NK-92 (cell line): ENCODE measurements around the gene PEX19.

Experiments
- DNase-seq: peaks from one replicate; lab custom pipeline; 2025; ENCODE audit not compliant: unreplicated experiment; lab: John Stamatoyannopoulos, UW

The PEX19 gene

GRCh38 chr1:160239582-160240299 lies 45.2 kb downstream of the PEX19 start:
- DNase-seq = no peak

- DNase-seq = no peak
Measured at GRCh38 chr1:160238408-160238807, 46.5 kb downstream of the PEX19 start.

DNA sequence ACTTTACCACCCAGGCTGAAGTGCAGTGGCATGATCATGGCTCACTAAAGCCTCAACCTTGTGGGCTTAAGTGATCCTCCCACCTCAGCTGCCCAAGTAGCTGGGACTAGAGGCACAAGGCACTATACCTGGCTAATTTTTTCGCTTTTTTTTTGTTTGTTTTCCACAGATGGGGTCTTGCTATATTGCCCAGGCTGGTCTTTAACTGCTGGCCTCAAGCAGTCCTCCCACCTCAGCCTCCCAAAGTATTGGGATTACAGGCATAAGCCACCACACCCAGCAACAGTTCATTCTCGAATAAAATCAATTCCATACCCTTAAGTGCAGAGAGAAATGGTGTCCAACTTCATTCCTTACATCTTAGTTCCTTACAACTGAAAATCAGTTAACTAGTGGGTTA lies 47.4 kb downstream of the PEX19 start:
- no peak for DNase-seq

DNA sequence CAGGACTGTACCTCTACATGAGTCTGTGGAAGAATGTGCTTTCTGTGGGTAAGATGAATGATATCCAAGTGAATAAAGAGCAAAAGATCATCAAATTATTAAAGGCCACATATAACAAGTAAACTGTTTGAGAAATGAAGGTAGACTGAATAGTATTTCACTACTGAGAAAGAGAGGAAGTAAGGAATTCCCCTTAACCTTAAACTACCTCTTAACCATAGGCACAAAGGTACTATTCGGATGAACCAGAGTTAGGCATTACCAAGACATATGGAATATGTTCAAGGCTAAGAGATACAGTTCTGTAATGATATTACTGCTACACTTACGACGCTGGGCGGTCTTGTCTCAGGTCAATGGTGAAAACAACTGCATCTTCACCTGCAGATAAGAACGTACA lies 48.1 kb downstream of the PEX19 start:
- no peak for DNase-seq

DNA sequence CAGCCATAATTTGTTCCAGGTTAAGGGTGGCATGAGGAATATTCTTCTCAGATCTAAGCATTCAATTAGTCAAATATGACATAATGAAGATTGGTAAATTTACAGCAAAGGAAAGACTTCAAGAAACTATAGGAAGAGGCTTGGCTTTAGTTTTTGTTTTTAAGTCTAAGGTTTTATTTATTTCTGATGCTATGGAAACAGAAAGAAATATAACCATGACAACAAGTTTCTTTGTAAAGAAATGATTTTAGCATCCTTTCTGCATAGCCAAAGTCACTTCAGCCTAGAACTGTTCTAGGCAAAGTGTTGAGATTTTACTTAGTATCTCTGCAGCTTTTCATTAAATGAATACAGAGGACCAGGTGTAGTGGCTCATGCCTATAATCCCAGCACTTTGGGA lies 52.0 kb downstream of the PEX19 start:
- no peak for DNase-seq

GRCh38 chr1:160228431-160228830 lies 56.5 kb downstream of the PEX19 start:
- no peak for DNase-seq

DNA sequence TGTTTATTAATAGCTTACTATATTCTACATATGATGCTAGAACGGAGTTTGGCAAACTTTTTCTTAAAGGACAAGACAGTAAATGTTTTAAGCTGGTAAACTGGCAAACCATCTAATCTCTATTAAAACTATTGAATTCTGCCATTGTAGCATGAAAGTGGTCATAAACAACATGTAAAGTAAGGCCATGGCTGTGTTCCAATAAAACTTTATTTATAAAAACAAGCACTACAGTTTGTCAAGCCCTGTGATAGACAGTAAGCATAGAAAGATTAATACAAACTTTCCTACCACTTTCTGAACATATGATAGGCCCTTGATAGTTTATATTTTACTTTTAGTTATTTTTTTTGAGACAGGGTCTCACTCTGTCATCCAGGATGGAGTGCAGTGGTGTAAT lies 57.4 kb downstream of the PEX19 start:
- DNase-seq = no peak

DNA sequence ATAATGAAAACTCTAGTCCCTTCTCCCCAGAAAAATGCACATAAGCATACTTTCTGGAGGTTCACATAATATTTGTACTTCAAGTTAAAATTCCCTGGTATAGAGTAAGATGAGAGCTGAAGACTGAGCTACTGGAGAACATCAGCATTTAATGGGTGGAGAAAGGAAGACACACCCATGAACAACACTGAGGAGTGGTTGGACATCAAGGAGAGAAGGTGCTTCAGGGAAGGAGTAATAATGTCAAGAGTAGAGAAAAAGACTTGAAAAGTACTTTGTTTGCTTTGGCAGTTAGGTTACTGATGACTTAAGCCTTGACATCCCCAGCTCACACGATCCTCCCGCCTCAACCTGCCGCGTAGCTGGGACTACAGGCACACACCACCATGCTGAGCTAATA lies 57.9 kb downstream of the PEX19 start:
- no peak for DNase-seq
